ENCODE results near the gene MDGA2. TPM values are rescaled to one million over a fixed set of nuclear protein-coding genes. Genes with fewer than 3 reads are reported as not detected.

MDGA2 gene
- total RNA-seq, 1 experiment from 2014 or later, result not detected

DNA sequence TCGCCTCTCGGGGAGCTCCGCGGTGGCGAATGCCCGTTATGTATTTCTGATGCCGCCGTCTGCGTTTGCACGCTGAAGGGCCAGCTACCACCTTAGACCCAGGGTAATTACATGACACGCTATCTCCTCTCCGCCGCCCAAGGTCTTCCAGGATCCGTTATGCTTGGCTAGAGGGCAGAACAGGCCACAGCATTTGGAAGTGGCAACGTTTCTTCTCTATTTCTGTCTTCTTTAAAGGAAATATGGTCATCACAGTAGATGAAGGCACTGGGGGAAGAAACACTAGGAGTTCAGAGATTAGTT is 861 bp upstream of the MDGA2 start:
- intact Hi-C loops (cut with micrococcal nuclease; ENCODE audit: unreplicated experiment), result no loop called here
- Histone ChIP-seq H3K4me1 (replicated peaks; ENCODE audit: insufficient read depth) (no peaks in the 10 kb centered on the region), H3F3A (ENCODE audit: insufficient read depth, low read depth) (no peaks in the 10 kb centered on the region), H3K79me2 (ENCODE audit: low read depth) (no peaks in the 10 kb centered on the region), H4K20me1 (ENCODE audit: insufficient read depth) (no peaks in the 10 kb centered on the region), H3K27me3 (ENCODE audit: insufficient read depth, low read depth) (no peaks in the 10 kb centered on the region), H2AFZ (no peak overlapping the region), H3K27ac (no peak overlapping the region), H3K4me2 (no peak overlapping the region), H3K9me2 (ENCODE audit: insufficient read depth) (no peaks in the 10 kb centered on the region), H3K36me3 (ENCODE audit: low read depth) (no peaks in the 10 kb centered on the region), H3K9me3 (ENCODE audit: insufficient read depth, low read depth) (no peaks in the 10 kb centered on the region), H3K4me3 (no peak overlapping the region)
- no TSS peak for BruUV-seq (replicated peaks)
- CTCF ChIA-PET, result no interaction called here
- no peak for TF ChIP-seq EZH2 (IDR thresholded peaks at IDR 0.05; ENCODE audit: low read depth)
- TF ChIP-seq CTCF (conservative IDR thresholded peaks at IDR 0.05), result no peak
- DNase-seq, result no peak
- POLR2A ChIA-PET (ENCODE audit: unreplicated experiment), result no interaction called here

DNA sequence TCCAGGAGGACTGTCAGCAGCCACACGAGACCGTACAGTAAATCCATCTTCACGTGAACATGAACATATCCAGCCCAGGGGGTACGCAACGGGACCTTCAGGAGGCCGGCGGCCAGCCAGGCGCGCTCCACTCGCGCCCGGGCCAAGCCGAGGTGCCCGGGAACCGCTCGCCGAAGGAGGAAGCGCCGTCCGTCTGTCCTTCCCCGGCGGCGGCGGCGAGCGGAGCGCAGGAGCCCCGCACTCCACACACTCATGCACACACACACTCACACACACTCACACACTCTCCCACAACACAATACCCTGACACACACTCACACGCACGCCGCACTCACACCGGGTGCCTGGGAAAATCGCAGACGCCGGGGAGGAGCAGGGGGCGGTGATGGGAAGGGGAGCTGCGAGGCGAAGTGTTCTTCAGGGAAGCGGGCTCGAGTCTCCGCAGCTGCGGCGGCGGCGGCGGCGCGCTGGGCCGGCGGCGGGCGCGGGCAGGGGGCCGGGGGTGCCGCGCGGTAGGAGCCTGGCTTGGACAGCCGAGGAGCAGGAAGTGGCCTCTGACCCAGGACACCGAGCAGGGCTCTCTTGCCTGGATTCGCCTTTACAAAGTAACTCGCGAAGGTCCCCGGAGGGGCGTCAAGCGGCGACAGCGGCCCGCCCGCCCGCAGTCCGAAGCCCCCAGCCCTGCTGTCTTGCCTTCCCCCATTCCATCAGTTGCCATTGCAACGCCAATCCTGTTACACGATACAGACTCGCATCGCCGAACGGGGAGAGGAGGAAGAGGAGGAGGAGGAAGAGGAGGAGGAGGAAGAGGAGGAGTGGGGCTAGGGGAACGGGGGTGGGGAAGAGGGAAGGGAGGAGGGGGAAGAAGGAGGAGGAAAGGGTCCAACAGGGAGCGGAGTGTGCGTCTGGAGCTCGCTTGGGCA is 601 bp downstream of the MDGA2 start:
- Histone ChIP-seq H3K27me3 (ENCODE audit: insufficient read depth, low read depth) (no peaks in the 10 kb centered on the region), H3K9me3 (ENCODE audit: insufficient read depth, low read depth) (no peaks in the 10 kb centered on the region), H3K4me2 (no peak overlapping the region), H3K27ac (no peak overlapping the region), H3K79me2 (ENCODE audit: low read depth) (no peaks in the 10 kb centered on the region), H3K9me2 (ENCODE audit: insufficient read depth) (no peaks in the 10 kb centered on the region), H3K4me1 (replicated peaks; ENCODE audit: insufficient read depth) (no peaks in the 10 kb centered on the region), H4K20me1 (ENCODE audit: insufficient read depth) (no peaks in the 10 kb centered on the region), H3K4me3 (no peak overlapping the region), H3K36me3 (ENCODE audit: low read depth) (no peaks in the 10 kb centered on the region), H2AFZ (no peak overlapping the region), H3F3A (ENCODE audit: insufficient read depth, low read depth) (no peaks in the 10 kb centered on the region)
- intact Hi-C loops (cut with micrococcal nuclease; ENCODE audit: unreplicated experiment), result no loop called here
- POLR2A ChIA-PET (ENCODE audit: unreplicated experiment), result no interaction called here
- no peak for TF ChIP-seq CTCF (conservative IDR thresholded peaks at IDR 0.05)
- no peak for TF ChIP-seq EZH2 (IDR thresholded peaks at IDR 0.05; ENCODE audit: low read depth)
- no peak for DNase-seq
- no TSS peak for BruUV-seq (replicated peaks)
- CTCF ChIA-PET, result no interaction called here

DNA sequence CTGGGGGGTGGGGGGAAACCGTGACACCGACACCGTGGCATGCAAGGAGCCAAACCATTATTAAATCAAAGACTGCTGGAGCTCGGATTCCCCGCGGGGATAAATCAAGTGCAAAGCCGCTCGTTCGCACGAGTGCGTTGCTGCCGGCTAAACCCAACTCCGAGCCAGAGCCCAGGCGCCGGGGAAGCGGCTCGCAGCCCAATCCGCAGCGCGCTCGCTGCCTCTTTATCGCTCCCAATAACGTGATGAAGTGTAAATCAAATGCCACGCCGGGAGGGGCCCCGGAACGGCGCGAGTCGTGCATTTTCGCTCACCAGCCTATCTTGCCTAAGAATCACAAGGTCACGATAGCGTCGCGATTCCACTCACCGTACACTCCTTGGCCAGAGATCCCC is 1.3 kb downstream of the MDGA2 start:
- Histone ChIP-seq H3K9me3 (ENCODE audit: insufficient read depth, low read depth) (no peaks in the 10 kb centered on the region), H3K79me2 (ENCODE audit: low read depth) (no peaks in the 10 kb centered on the region), H3K27ac (no peak overlapping the region), H3K4me1 (replicated peaks; ENCODE audit: insufficient read depth) (no peaks in the 10 kb centered on the region), H4K20me1 (ENCODE audit: insufficient read depth) (no peaks in the 10 kb centered on the region), H3F3A (ENCODE audit: insufficient read depth, low read depth) (no peaks in the 10 kb centered on the region), H3K4me3 (no peak overlapping the region), H3K4me2 (no peak overlapping the region), H2AFZ (no peak overlapping the region), H3K27me3 (ENCODE audit: insufficient read depth, low read depth) (no peaks in the 10 kb centered on the region), H3K9me2 (ENCODE audit: insufficient read depth) (no peaks in the 10 kb centered on the region), H3K36me3 (ENCODE audit: low read depth) (no peaks in the 10 kb centered on the region)
- BruUV-seq (replicated peaks), result no TSS peak
- TF ChIP-seq EZH2 (IDR thresholded peaks at IDR 0.05; ENCODE audit: low read depth), result no peak
- TF ChIP-seq CTCF (conservative IDR thresholded peaks at IDR 0.05), result no peak
- ChIA-PET CTCF (no interaction called here), POLR2A (ENCODE audit: unreplicated experiment) (no interaction called here)
- no peak for DNase-seq
- intact Hi-C loops (cut with micrococcal nuclease; ENCODE audit: unreplicated experiment), result no loop called here
